HepG2 (cell line): ENCODE measurements around the gene LRIG1. TPM values are rescaled to one million over a fixed set of nuclear protein-coding genes. Genes with fewer than 3 reads are reported as not detected.
A peak's percentile ranks its signal among the peaks of the same experiment; 100 is the strongest.

Source experiments
- ATAC-seq: fragments of 200-7000 bp; cut with Tn5 transposase; 3 replicates; pipeline ENCODE4 v1.9.1; 2020; ENCODE audit warnings: mild to moderate bottlenecking, moderate library complexity
- BruUV-seq: library from RNA; stranded (reverse); fragments of 400-500 nt; replicated peaks from 2 replicates; lab custom pipeline; 2021; lab: Mats Ljungman, UMichigan
- CTCF ChIA-PET: fragments of 300-600 bp; formaldehyde crosslinking; extraction: SDS; loops from one replicate; lab custom pipeline; 2021; ENCODE audit warnings: low total read pairs, inconsistent platforms, low intra/inter-chr PET ratio; lab: Yijun Ruan, JAX
- POLR2A ChIA-PET: fragments of 350-600 bp; sonication (Branson Sonifier 250); formaldehyde crosslinking; loops from one replicate; lab custom pipeline; 2020; ENCODE audit warnings: antibody characterized with exemption, inconsistent platforms; lab: Yijun Ruan, JAX
- DNase-seq: peaks from one replicate; pipeline ENCODE4 v3.0.0-alpha.2; 2015; ENCODE audit warnings: low spot score
- FAIRE-seq: peaks from 3 replicates; lab custom pipeline; 2011; peaks lifted over from hg19 to GRCh38; lab: Jason Lieb, UNC
- H2AFZ ChIP-seq: one replicate; pipeline ENCODE4 v1.6.1; 2011; ENCODE audit warnings: low read length, inconsistent platforms
- H3K27ac ChIP-seq: fragments of 300-600 bp; 3 replicates; pipeline ENCODE4 v1.8.0; 2011; ENCODE audit warnings: mixed run types, mild to moderate bottlenecking, mixed read lengths, low read length, inconsistent platforms; ENCODE audit not compliant: insufficient read depth; ENCODE audit errors: extremely low read length
- H3K27me3 ChIP-seq, 2 experiments: fragments of 200-600 bp in 1 of 2; 2 replicates in 1 of 2; 3 replicates in 1 of 2; pipeline versions ENCODE4 v1.6.0 to v1.8.0; 2011; ENCODE audit warnings: low read length in 2 of 2, mild to moderate bottlenecking in 2 of 2, moderate library complexity in 2 of 2, inconsistent platforms in 1 of 2; ENCODE audit not compliant: insufficient read depth in 2 of 2, control insufficient read depth in 1 of 2
- H3K36me3 ChIP-seq, 2 experiments: fragments of 200-600 bp in 1 of 2; replicated peaks in 1 of 2; 2 replicates in 1 of 2; 3 replicates in 1 of 2; pipeline versions ENCODE4 v1.5.1 to v1.8.0; 2011; ENCODE audit warnings: low read length in 2 of 2, inconsistent platforms in 1 of 2; ENCODE audit not compliant: insufficient read depth in 2 of 2, control insufficient read depth in 1 of 2
- H3K4me1 ChIP-seq: 2 replicates; pipeline ENCODE4 v1.5.1; 2012; ENCODE audit warnings: low read length, inconsistent platforms; ENCODE audit not compliant: insufficient read depth
- H3K4me2 ChIP-seq: 2 replicates; pipeline ENCODE4 v1.6.0; 2011; ENCODE audit warnings: low read depth, low read length, inconsistent platforms
- H3K4me3 ChIP-seq, 3 experiments: fragments of 200-600 bp in 1 of 3; sonication (generic), shearing (Covaris generic) in 1 of 3; replicated peaks in 1 of 3; 2 replicates each; pipeline ENCODE4 v1.5.1; 2011 to 2016; ENCODE audit warnings: low read length in 3 of 3, inconsistent platforms in 2 of 3, low read depth in 2 of 3, mild to moderate bottlenecking in 2 of 3, control low read depth in 1 of 3, mixed read lengths in 1 of 3; ENCODE audit not compliant: insufficient read depth in 1 of 3
- H3K79me2 ChIP-seq: one replicate; pipeline ENCODE4 v1.6.1; 2011; ENCODE audit warnings: low read length, inconsistent platforms; ENCODE audit not compliant: insufficient read depth
- H3K9ac ChIP-seq: 2 replicates; pipeline ENCODE4 v1.6.0; 2011; ENCODE audit warnings: mild to moderate bottlenecking, low read depth, low read length, inconsistent platforms; ENCODE audit not compliant: insufficient read depth
- H3K9me3 ChIP-seq: 2 replicates; pipeline ENCODE4 v1.5.1; 2012; ENCODE audit warnings: mild to moderate bottlenecking, low read length
- H4K20me1 ChIP-seq: 2 replicates; pipeline ENCODE4 v1.6.0; 2011; ENCODE audit warnings: inconsistent platforms, mild to moderate bottlenecking, low read length, moderate library complexity; ENCODE audit not compliant: insufficient read depth
- CENPT ChIP-seq: sonication (generic); formaldehyde crosslinking; IDR thresholded peaks from 2 replicates; pipeline ENCODE4 v1.8.0; 2022; ENCODE audit warnings: low read depth, mild to moderate bottlenecking, moderate library complexity, missing genetic modification reagents
- CREB1 ChIP-seq, 2 experiments: fragments of 450-650 bp in 1 of 2; IDR thresholded peaks; 2 replicates each; pipeline ENCODE4 v1.6.1; 2016 to 2017; ENCODE audit warnings: control low read depth in 1 of 2, mild to moderate bottlenecking in 1 of 2, missing compliant biosample characterization in 1 of 2, missing genetic modification characterization in 1 of 2
- PLRG1 ChIP-seq: fragments of 450-650 bp; conservative IDR thresholded peaks from 2 replicates; pipeline ENCODE4 v1.6.1; 2016
- POLR2AphosphoS5 ChIP-seq: IDR thresholded peaks from 2 replicates; pipeline ENCODE4 v1.6.1; 2012; ENCODE audit warnings: low read depth, low read length
- SRY ChIP-seq: sonication (generic); formaldehyde crosslinking; IDR thresholded peaks from 2 replicates; pipeline ENCODE4 v1.8.0; 2022; ENCODE audit warnings: mild to moderate bottlenecking, missing genetic modification reagents
- THAP11 ChIP-seq: IDR thresholded peaks from 2 replicates; pipeline ENCODE4 v1.6.1; 2016; ENCODE audit warnings: missing biosample characterization, missing genetic modification reagents
- WGBS: methylation state at CpG from one replicate; pipeline ENCODE4 v1.1.6; 2017; ENCODE audit warnings: low lambda C conversion rate; 5-methylcytosine and 5-hydroxymethylcytosine counted together
- in situ Hi-C: cut with HindIII; loops from 2 replicates; pipeline ENCODE4 v1.10.0; 2017; ENCODE audit warnings: low pct_unique_long_range_greater_than_20kb; ENCODE audit not compliant: extremely low pct_ligation_motif_present
- intact Hi-C: fragments of 100-400 bp; cut with micrococcal nuclease; formaldehyde crosslinking; loops from one replicate; pipeline ENCODE4 v1.10.0; 2022; ENCODE audit not compliant: unreplicated experiment
- polyA plus RNA-seq, 8 experiments: library from polyadenylated mRNA; depleted of rRNA in 3 of 8; stranded (reverse) in 7 of 8; unstranded in 1 of 8; fragments of >200 nt; fragmentation: Illumina TruSeq in 4 of 8; extraction: Trizol in 4 of 8; gene quantifications; 2 replicates each; pipeline versions ENCODE4 v1.2.1 to v1.2.3, GENCODE V29; 2011 to 2016; ENCODE audit warnings: low read depth in 4 of 8, missing spikeins in 1 of 8, mixed read lengths in 1 of 8; ENCODE audit not compliant: insufficient read depth in 1 of 8
- total RNA-seq, 5 experiments: library from RNA; depleted of rRNA; stranded (reverse); fragments of >200 nt; fragmentation: Illumina TruSeq; extraction: Trizol; gene quantifications; 2 replicates each; pipeline ENCODE4 v1.2.3, GENCODE V29; 2016; ENCODE audit warnings: low read depth in 1 of 5

The LRIG1 gene
- total and polyA plus RNA-seq, 2 of the 13 experiments (the other 11 are each of a cell fraction or from before 2014, with no cell fraction given) = 17.8 to 24.8 TPM

DNA sequence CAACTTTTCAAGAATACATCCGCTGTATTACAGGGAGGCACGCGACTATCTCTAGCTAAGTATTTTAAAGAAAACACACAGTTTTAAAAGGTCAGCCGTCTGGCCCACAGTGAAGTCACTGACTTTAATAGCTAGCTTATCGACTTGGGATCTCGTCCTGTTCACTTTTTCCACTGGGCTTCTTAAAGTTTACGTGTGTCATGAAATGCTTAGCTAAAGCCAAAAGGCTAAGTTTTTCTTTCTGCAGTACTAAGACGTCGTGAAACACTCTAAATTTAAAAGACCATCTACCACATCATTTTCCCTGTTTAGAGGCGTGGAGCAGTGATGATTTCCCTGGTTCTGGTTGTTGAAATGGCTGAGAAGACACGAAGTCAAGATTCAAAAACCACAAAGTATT lies 27.1 kb downstream of the LRIG1 start:
- Histone ChIP-seq H3K4me3 (no peak overlapping the region), H3K9ac (no peak overlapping the region), H3K4me2 (no peak overlapping the region), H3K27ac (no peak overlapping the region), H3K27me3 (no peaks in the 10 kb centered on the region), H3K9me3 (no peaks in the 10 kb centered on the region), H3K4me1 (peaks cover 85% of the 10 kb centered on the region), H3K36me3 (no peaks in the 10 kb centered on the region), H2AFZ (no peak overlapping the region), H3K79me2 (peaks cover 82% of the 10 kb centered on the region)
- FAIRE-seq (no peak), DNase-seq (no peak), ATAC-seq (no peak)
- intact Hi-C loops (no loop called here), in situ Hi-C loops (no loop called here)
- BruUV-seq = no TSS peak
- POLR2A ChIA-PET = interaction anchor here (0.8 to 1.0 kb wide), 2 partner anchors 10 kb away, joined by 3 to 8 read pairs; no protein-coding TSS in a partner anchor
- CTCF ChIA-PET = no interaction called here
- TF ChIP-seq PLRG1 (no peak), SRY (CRISPR knock-in tag) (no peak), POLR2AphosphoS5 (no peak)
- TF ChIP-seq, all 625 proteins: peak for 0
- H4K20me1 ChIP-seq = no peaks in the 10 kb centered on the region
- 97% methylated on average over 11 of the region's 11 CpGs for WGBS

GRCh38 chr3:66473181-66473580 lies 27.6 kb downstream of the LRIG1 start:
- POLR2A ChIA-PET = interaction anchor here (0.8 to 1.0 kb wide), 2 partner anchors 9 to 10 kb away, joined by 3 to 8 read pairs; no protein-coding TSS in a partner anchor
- in situ Hi-C loops = no loop called here
- intact Hi-C loops = no loop called here
- TF ChIP-seq CREB1 (IDR thresholded peaks at IDR 0.05) (no peak), CREB1 (CRISPR knock-in tag; IDR thresholded peaks at IDR 0.05) (0 out of 2 replicates have a peak, but pooled peaks have one; percentile 13), CENPT (CRISPR knock-in tag) (no peak), THAP11 (CRISPR knock-in tag) (no peak)
- BruUV-seq = no TSS peak
- no peak overlapping the region for H3K9ac ChIP-seq
- ATAC-seq = no peak
- no peak overlapping the region for H2AFZ ChIP-seq
- H3K4me3 ChIP-seq = no peak overlapping the region
- H4K20me1 ChIP-seq = no peaks in the 10 kb centered on the region
- CTCF ChIA-PET = no interaction called here
- no peaks in the 10 kb centered on the region for H3K27me3 ChIP-seq
- H3K4me1 ChIP-seq = peaks cover 85% of the 10 kb centered on the region
- peak overlapping the region; percentile 22 for H3K27ac ChIP-seq
- no peaks in the 10 kb centered on the region for H3K36me3 ChIP-seq
- FAIRE-seq = no peak
- WGBS = 93% methylated on average over 4 of the region's 4 CpGs
- no peak for DNase-seq
- H3K79me2 ChIP-seq = peaks cover 82% of the 10 kb centered on the region
- no peaks in the 10 kb centered on the region for H3K9me3 ChIP-seq
- H3K4me2 ChIP-seq = no peak overlapping the region
